GM12878 (cell line): ENCODE measurements around the gene COL26A1. TPM values are rescaled to one million over a fixed set of nuclear protein-coding genes. Genes with fewer than 3 reads are reported as not detected.

Experiments
- E2F4 ChIP-seq: IDR thresholded peaks from 2 replicates; pipeline ENCODE4 v1.6.1; 2012; ENCODE audit warnings: low read depth, low read length, improper control_type of control experiment
- HSF1 ChIP-seq: fragments of 150-350 bp; IDR thresholded peaks from 2 replicates; pipeline ENCODE4 v1.6.1; 2014; ENCODE audit warnings: mild to moderate bottlenecking, low read depth, low read length
- polyA plus RNA-seq, 11 experiments: library from polyadenylated mRNA; depleted of rRNA in 4 of 11; unstranded in 6 of 11; stranded (reverse) in 5 of 11; fragments of >200 nt; fragmentation: Nextera tagmentation in 4 of 11; fragmentation: Illumina TruSeq in 1 of 11; extraction: Ambion mirVana in 4 of 11; extraction: Trizol in 1 of 11; gene quantifications; 1 replicate in 1 of 11; 2 replicates in 10 of 11; pipeline versions ENCODE4 v1.2.1 to v1.2.3, GENCODE V29; 2011 to 2016; ENCODE audit warnings: inconsistent platforms in 2 of 11, missing spikeins in 2 of 11, low read depth in 1 of 11
- small RNA-seq: library from RNA; depleted of rRNA; stranded (forward); fragments of <200 nt; gene quantifications from one replicate; pipeline ENCODE3, GENCODE V24; 2014
- total RNA-seq, 4 experiments: library from RNA; depleted of rRNA in 3 of 4; stranded (reverse); fragments of >200 nt in 3 of 4; fragmentation: Illumina TruSeq in 1 of 4; extraction: Trizol in 1 of 4; gene quantifications; 2 replicates each; pipeline versions ENCODE4 v1.2.1 to v1.2.3, GENCODE V29; 2013 to 2021

COL26A1 gene
- total and polyA plus RNA-seq, 10 of the 15 experiments (the other 5 are each of a cell fraction or from before 2014, with no cell fraction given): 0.08 TPM; not detected in 9

DNA sequence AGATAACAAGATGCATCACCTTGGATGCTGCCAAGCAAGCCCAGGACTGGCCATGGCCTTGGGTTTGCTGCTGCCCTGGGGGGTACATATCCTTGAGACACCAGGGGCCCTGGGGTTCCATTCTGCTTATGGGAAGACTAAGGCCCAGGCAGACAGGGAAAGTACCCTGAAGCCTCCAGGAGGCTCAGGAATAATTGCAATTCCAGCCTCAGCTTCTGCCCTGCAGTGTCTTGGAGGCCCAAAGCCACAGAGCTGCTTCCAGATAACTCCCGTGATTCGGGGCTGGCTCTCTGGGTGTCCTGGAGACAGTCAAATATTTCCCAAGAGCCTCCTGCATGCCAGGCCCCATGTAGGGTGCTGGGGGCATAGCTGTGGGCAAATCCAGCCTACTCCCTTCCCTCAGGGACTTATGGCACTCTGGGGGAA is 243.8 kb downstream of the COL26A1 start (continued):
- no peak for TF ChIP-seq E2F4
- no peak for TF ChIP-seq HSF1

Small RNA genes lying within 50 kb of the gene (small RNA-seq; reads per million reads assigned to genes)
- gene AC004965.1: not detected

Other genes with a start within 250 kb of the COL26A1 start
Only the 7 nearest of the 10 such genes appear.
- not detected in 2 replicates for gene NAT16, start 182.6 kb upstream of the COL26A1 start, total RNA-seq (2014; rRNA removed)
- not detected in 2 replicates for gene NAT16, start 182.6 kb upstream of the COL26A1 start, total RNA-seq (2014; rRNA removed; fragmentation: Illumina TruSeq; extraction: Trizol)
- not detected in 2 replicates for gene NAT16, start 182.6 kb upstream of the COL26A1 start, total RNA-seq (2021)
- gene NAT16, start 182.6 kb upstream of the COL26A1 start, polyA plus RNA-seq (2011; rRNA removed): not detected in 2 replicates
- gene NAT16, start 182.6 kb upstream of the COL26A1 start, polyA plus RNA-seq (2014; fragmentation: Illumina TruSeq; extraction: Trizol): not detected in 2 replicates
- gene NAT16, start 182.6 kb upstream of the COL26A1 start, polyA plus RNA-seq (2014; fragmentation: Nextera tagmentation; extraction: Ambion mirVana): not detected
- gene NAT16, start 182.6 kb upstream of the COL26A1 start, polyA plus RNA-seq (2014; rRNA removed): not detected in 2 replicates
- not detected for gene NAT16, start 182.6 kb upstream of the COL26A1 start, polyA plus RNA-seq (2016; fragmentation: Nextera tagmentation; extraction: Ambion mirVana)
- not detected in 2 replicates for gene MOGAT3, start 161.8 kb upstream of the COL26A1 start, total RNA-seq (2014; rRNA removed)
- gene MOGAT3, start 161.8 kb upstream of the COL26A1 start, total RNA-seq (2014; rRNA removed; fragmentation: Illumina TruSeq; extraction: Trizol): not detected in 2 replicates
- not detected in 2 replicates for gene MOGAT3, start 161.8 kb upstream of the COL26A1 start, total RNA-seq (2021)
- 0.11 TPM in 1 of 2 replicates, not detected in the other for gene MOGAT3, start 161.8 kb upstream of the COL26A1 start, polyA plus RNA-seq (2011; rRNA removed)
- gene MOGAT3, start 161.8 kb upstream of the COL26A1 start, polyA plus RNA-seq (2014; fragmentation: Illumina TruSeq; extraction: Trizol): not detected in 2 replicates
- not detected for gene MOGAT3, start 161.8 kb upstream of the COL26A1 start, polyA plus RNA-seq (2014; fragmentation: Nextera tagmentation; extraction: Ambion mirVana)
- not detected in 2 replicates for gene MOGAT3, start 161.8 kb upstream of the COL26A1 start, polyA plus RNA-seq (2014; rRNA removed)
- not detected for gene MOGAT3, start 161.8 kb upstream of the COL26A1 start, polyA plus RNA-seq (2016; fragmentation: Nextera tagmentation; extraction: Ambion mirVana)
- 12.4 and 13.5 TPM in 2 replicates for gene PLOD3, start 145.3 kb upstream of the COL26A1 start, total RNA-seq (2014; rRNA removed)
- gene PLOD3, start 145.3 kb upstream of the COL26A1 start, total RNA-seq (2014; rRNA removed; fragmentation: Illumina TruSeq; extraction: Trizol): 5.3 and 9.2 TPM in 2 replicates
- gene PLOD3, start 145.3 kb upstream of the COL26A1 start, total RNA-seq (2021): 25.0 and 27.8 TPM in 2 replicates
- gene PLOD3, start 145.3 kb upstream of the COL26A1 start, polyA plus RNA-seq (2011; rRNA removed): 15.2 and 17.3 TPM in 2 replicates
- gene PLOD3, start 145.3 kb upstream of the COL26A1 start, polyA plus RNA-seq (2014; fragmentation: Illumina TruSeq; extraction: Trizol): 7.7 and 14.6 TPM in 2 replicates
- gene PLOD3, start 145.3 kb upstream of the COL26A1 start, polyA plus RNA-seq (2014; fragmentation: Nextera tagmentation; extraction: Ambion mirVana): 1 to 10 TPM in 1 of 2 experiments, under 1 TPM in 1; 0.53 to 3.2 TPM
- 15.6 and 20.0 TPM in 2 replicates for gene PLOD3, start 145.3 kb upstream of the COL26A1 start, polyA plus RNA-seq (2014; rRNA removed)
- 10 to 100 TPM; 19.6 to 23.0 TPM for gene PLOD3, start 145.3 kb upstream of the COL26A1 start, polyA plus RNA-seq (2016; fragmentation: Nextera tagmentation; extraction: Ambion mirVana)
- gene ZNHIT1, start 144.7 kb upstream of the COL26A1 start, total RNA-seq (2014; rRNA removed): 78.6 and 79.2 TPM in 2 replicates
- 32.5 and 33.9 TPM in 2 replicates for gene ZNHIT1, start 144.7 kb upstream of the COL26A1 start, total RNA-seq (2014; rRNA removed; fragmentation: Illumina TruSeq; extraction: Trizol)
- gene ZNHIT1, start 144.7 kb upstream of the COL26A1 start, total RNA-seq (2021): 51.8 and 55.2 TPM in 2 replicates
- gene ZNHIT1, start 144.7 kb upstream of the COL26A1 start, polyA plus RNA-seq (2011; rRNA removed): 19.2 and 25.7 TPM in 2 replicates
- 7.6 and 30.2 TPM in 2 replicates for gene ZNHIT1, start 144.7 kb upstream of the COL26A1 start, polyA plus RNA-seq (2014; fragmentation: Illumina TruSeq; extraction: Trizol)
- gene ZNHIT1, start 144.7 kb upstream of the COL26A1 start, polyA plus RNA-seq (2014; fragmentation: Nextera tagmentation; extraction: Ambion mirVana): 10 to 100 TPM in 1 of 2 experiments, 1 to 10 TPM in 1; 3.8 to 14.9 TPM
- 71.4 and 75.9 TPM in 2 replicates for gene ZNHIT1, start 144.7 kb upstream of the COL26A1 start, polyA plus RNA-seq (2014; rRNA removed)
- 10 to 100 TPM; 77.7 to 78.4 TPM for gene ZNHIT1, start 144.7 kb upstream of the COL26A1 start, polyA plus RNA-seq (2016; fragmentation: Nextera tagmentation; extraction: Ambion mirVana)
- 6.5 and 7.6 TPM in 2 replicates for gene CLDN15, start 125.1 kb upstream of the COL26A1 start, total RNA-seq (2014; rRNA removed)
- gene CLDN15, start 125.1 kb upstream of the COL26A1 start, total RNA-seq (2014; rRNA removed; fragmentation: Illumina TruSeq; extraction: Trizol): 3.8 and 4.7 TPM in 2 replicates
- 8.3 and 8.7 TPM in 2 replicates for gene CLDN15, start 125.1 kb upstream of the COL26A1 start, total RNA-seq (2021)
- 7.5 and 10.0 TPM in 2 replicates for gene CLDN15, start 125.1 kb upstream of the COL26A1 start, polyA plus RNA-seq (2011; rRNA removed)
- 3.9 and 7.0 TPM in 2 replicates for gene CLDN15, start 125.1 kb upstream of the COL26A1 start, polyA plus RNA-seq (2014; fragmentation: Illumina TruSeq; extraction: Trizol)
- 1 to 10 TPM in 1 of 2 experiments, under 1 TPM in 1; 0.47 to 1.1 TPM for gene CLDN15, start 125.1 kb upstream of the COL26A1 start, polyA plus RNA-seq (2014; fragmentation: Nextera tagmentation; extraction: Ambion mirVana)
- 15.0 and 15.9 TPM in 2 replicates for gene CLDN15, start 125.1 kb upstream of the COL26A1 start, polyA plus RNA-seq (2014; rRNA removed)
- gene CLDN15, start 125.1 kb upstream of the COL26A1 start, polyA plus RNA-seq (2016; fragmentation: Nextera tagmentation; extraction: Ambion mirVana): 1 to 10 TPM; 4.4 to 6.2 TPM
- 109 and 116 TPM in 2 replicates for gene FIS1, start 117.8 kb upstream of the COL26A1 start, total RNA-seq (2014; rRNA removed)
- gene FIS1, start 117.8 kb upstream of the COL26A1 start, total RNA-seq (2014; rRNA removed; fragmentation: Illumina TruSeq; extraction: Trizol): 97.9 and 103 TPM in 2 replicates
- gene FIS1, start 117.8 kb upstream of the COL26A1 start, total RNA-seq (2021): 104 and 110 TPM in 2 replicates
- gene FIS1, start 117.8 kb upstream of the COL26A1 start, polyA plus RNA-seq (2011; rRNA removed): 66.1 and 95.5 TPM in 2 replicates
- 52.1 and 105 TPM in 2 replicates for gene FIS1, start 117.8 kb upstream of the COL26A1 start, polyA plus RNA-seq (2014; fragmentation: Illumina TruSeq; extraction: Trizol)
- gene FIS1, start 117.8 kb upstream of the COL26A1 start, polyA plus RNA-seq (2014; fragmentation: Nextera tagmentation; extraction: Ambion mirVana): 10 to 100 TPM; 83.4 to 88.5 TPM
- gene FIS1, start 117.8 kb upstream of the COL26A1 start, polyA plus RNA-seq (2014; rRNA removed): 127 and 141 TPM in 2 replicates
- gene FIS1, start 117.8 kb upstream of the COL26A1 start, polyA plus RNA-seq (2016; fragmentation: Nextera tagmentation; extraction: Ambion mirVana): 100 to 1,000 TPM; 147 to 149 TPM
- 9.5 and 10.1 TPM in 2 replicates for gene IFT22, start 41.1 kb upstream of the COL26A1 start, total RNA-seq (2014; rRNA removed)
- 12.1 and 13.4 TPM in 2 replicates for gene IFT22, start 41.1 kb upstream of the COL26A1 start, total RNA-seq (2014; rRNA removed; fragmentation: Illumina TruSeq; extraction: Trizol)
- 9.5 and 10.3 TPM in 2 replicates for gene IFT22, start 41.1 kb upstream of the COL26A1 start, total RNA-seq (2021)
- 17.4 and 19.4 TPM in 2 replicates for gene IFT22, start 41.1 kb upstream of the COL26A1 start, polyA plus RNA-seq (2011; rRNA removed)
- gene IFT22, start 41.1 kb upstream of the COL26A1 start, polyA plus RNA-seq (2014; fragmentation: Illumina TruSeq; extraction: Trizol): 14.9 and 18.7 TPM in 2 replicates
- 10 to 100 TPM; 22.2 TPM for gene IFT22, start 41.1 kb upstream of the COL26A1 start, polyA plus RNA-seq (2014; fragmentation: Nextera tagmentation; extraction: Ambion mirVana)
- 11.8 and 14.5 TPM in 2 replicates for gene IFT22, start 41.1 kb upstream of the COL26A1 start, polyA plus RNA-seq (2014; rRNA removed)
- gene IFT22, start 41.1 kb upstream of the COL26A1 start, polyA plus RNA-seq (2016; fragmentation: Nextera tagmentation; extraction: Ambion mirVana): 10 to 100 TPM; 22.5 to 25.7 TPM